Measurements from ENCODE around the gene WDR64.

The WDR64 gene

DNA sequence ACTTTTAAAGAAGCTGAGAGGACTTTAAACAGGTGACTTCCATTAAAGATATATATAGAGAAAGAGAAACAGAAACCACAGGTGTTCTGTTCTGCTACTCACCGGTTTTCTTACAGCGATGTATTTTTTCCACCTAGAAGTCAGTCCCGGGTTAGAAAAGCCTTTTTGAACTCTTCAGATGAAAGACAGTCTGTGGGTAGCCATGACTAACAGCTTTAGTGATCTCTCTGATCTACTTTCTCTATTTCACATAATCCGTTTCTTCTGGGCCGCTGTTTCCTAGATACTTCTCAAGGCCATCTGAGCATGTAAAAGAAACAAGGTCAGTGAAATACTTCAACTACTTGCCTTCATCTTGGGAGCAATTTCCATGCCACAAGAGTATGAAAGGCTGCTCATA lies 25.1 kb downstream of the WDR64 start:
- no peak overlapping the region for H3K4ac ChIP-seq (ENCODE audit: low read depth, low read length)
- DNase-seq: no peak
- no peaks in the 10 kb centered on the region for H3K36me3 ChIP-seq (ENCODE audit: control insufficient read depth in 1 of 2, insufficient read depth in 2 of 2, low read length in 2 of 2)
- H4K12ac ChIP-seq (ENCODE audit: low read depth, low read length): no peak overlapping the region
- no peak overlapping the region for H4K8ac ChIP-seq (ENCODE audit: low read depth, low read length)
- H3K27me3 ChIP-seq (ENCODE audit: insufficient read depth, low read length): no peaks in the 10 kb centered on the region
- WGBS (ENCODE audit: extremely low coverage, insufficient coverage, insufficient read length): no CpG with 5 or more reads among the region's 5 CpGs
- H2AK5ac ChIP-seq (ENCODE audit: low read length): no peak overlapping the region
- H3K18ac ChIP-seq (ENCODE audit: low read length): no peak overlapping the region
- H2BK5ac ChIP-seq (ENCODE audit: low read depth, low read length, poor library complexity): no peak overlapping the region
- H2BK12ac ChIP-seq (ENCODE audit: low read length): no peak overlapping the region
- no peaks in the 10 kb centered on the region for H3K9me3 ChIP-seq (ENCODE audit: insufficient read depth, low read depth, low read length)
- no peak overlapping the region for H2AFZ ChIP-seq (ENCODE audit: insufficient read depth, low read length, poor library complexity)
- no peak overlapping the region for H3K23ac ChIP-seq (ENCODE audit: low read length)
- no peak overlapping the region for H3K14ac ChIP-seq (ENCODE audit: low read length)
- no peak overlapping the region for H3K27ac ChIP-seq (ENCODE audit: low read depth, low read length)
- H3K79me1 ChIP-seq (ENCODE audit: low read length): no peaks in the 10 kb centered on the region
- H3K4me1 ChIP-seq (ENCODE audit: control insufficient read depth in 1 of 2, insufficient read depth in 2 of 2, low read length in 2 of 2): no peaks in the 10 kb centered on the region
- no peak overlapping the region for H2BK120ac ChIP-seq (ENCODE audit: insufficient read depth, low read length, poor library complexity)
- H3K4me3 ChIP-seq (ENCODE audit: low read depth, low read length): no peak overlapping the region
- H3K79me2 ChIP-seq (ENCODE audit: control insufficient read depth, insufficient read depth, low read length, poor library complexity): no peaks in the 10 kb centered on the region
- no peak overlapping the region for H4K91ac ChIP-seq (ENCODE audit: low read depth, low read length)
- no peak overlapping the region for H3K4me2 ChIP-seq (ENCODE audit: low read length)
- H3K9ac ChIP-seq (ENCODE audit: low read length): no peak overlapping the region

DNA sequence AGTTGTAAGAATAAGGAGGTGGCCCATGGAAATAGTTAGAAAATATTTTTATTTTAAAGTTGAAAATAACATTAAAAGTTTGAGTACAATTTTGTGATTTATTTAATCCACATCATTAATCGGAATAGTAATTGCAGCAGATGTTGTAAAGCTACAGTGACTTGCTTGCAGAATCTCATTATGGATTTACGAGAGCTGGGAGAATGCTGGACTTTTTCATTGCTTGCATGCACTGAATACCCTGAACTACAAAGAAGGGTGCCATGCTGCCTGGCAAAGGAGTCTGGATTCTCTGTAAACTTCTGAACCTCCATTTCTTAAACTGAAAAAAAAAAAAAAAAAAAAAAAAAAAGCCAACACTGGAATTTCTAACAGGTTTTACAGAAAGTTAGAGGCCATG lies 26.5 kb downstream of the WDR64 start:
- H3K18ac ChIP-seq (ENCODE audit: low read length): no peak overlapping the region
- no peak overlapping the region for H3K4me3 ChIP-seq (ENCODE audit: low read depth, low read length)
- no peak overlapping the region for H3K4me2 ChIP-seq (ENCODE audit: low read length)
- no peaks in the 10 kb centered on the region for H3K9me3 ChIP-seq (ENCODE audit: insufficient read depth, low read depth, low read length)
- no peak overlapping the region for H3K23ac ChIP-seq (ENCODE audit: low read length)
- H3K36me3 ChIP-seq (ENCODE audit: control insufficient read depth in 1 of 2, insufficient read depth in 2 of 2, low read length in 2 of 2): no peaks in the 10 kb centered on the region
- no peak overlapping the region for H4K91ac ChIP-seq (ENCODE audit: low read depth, low read length)
- H2BK120ac ChIP-seq (ENCODE audit: insufficient read depth, low read length, poor library complexity): no peak overlapping the region
- H3K4me1 ChIP-seq (ENCODE audit: control insufficient read depth in 1 of 2, insufficient read depth in 2 of 2, low read length in 2 of 2): no peaks in the 10 kb centered on the region
- no peak overlapping the region for H2BK5ac ChIP-seq (ENCODE audit: low read depth, low read length, poor library complexity)
- no peaks in the 10 kb centered on the region for H3K27me3 ChIP-seq (ENCODE audit: insufficient read depth, low read length)
- H3K9ac ChIP-seq (ENCODE audit: low read length): no peak overlapping the region
- no peak overlapping the region for H3K27ac ChIP-seq (ENCODE audit: low read depth, low read length)
- H4K12ac ChIP-seq (ENCODE audit: low read depth, low read length): no peak overlapping the region
- no peak overlapping the region for H2AFZ ChIP-seq (ENCODE audit: insufficient read depth, low read length, poor library complexity)
- no peak overlapping the region for H4K8ac ChIP-seq (ENCODE audit: low read depth, low read length)
- no CpG with 5 or more reads among the region's 2 CpGs for WGBS (ENCODE audit: extremely low coverage, insufficient coverage, insufficient read length)
- H2AK5ac ChIP-seq (ENCODE audit: low read length): no peak overlapping the region
- no peak overlapping the region for H3K14ac ChIP-seq (ENCODE audit: low read length)
- no peaks in the 10 kb centered on the region for H3K79me1 ChIP-seq (ENCODE audit: low read length)
- no peak overlapping the region for H2BK12ac ChIP-seq (ENCODE audit: low read length)
- no peak overlapping the region for H3K4ac ChIP-seq (ENCODE audit: low read depth, low read length)
- H3K79me2 ChIP-seq (ENCODE audit: control insufficient read depth, insufficient read depth, low read length, poor library complexity): no peaks in the 10 kb centered on the region
- no peak for DNase-seq

DNA sequence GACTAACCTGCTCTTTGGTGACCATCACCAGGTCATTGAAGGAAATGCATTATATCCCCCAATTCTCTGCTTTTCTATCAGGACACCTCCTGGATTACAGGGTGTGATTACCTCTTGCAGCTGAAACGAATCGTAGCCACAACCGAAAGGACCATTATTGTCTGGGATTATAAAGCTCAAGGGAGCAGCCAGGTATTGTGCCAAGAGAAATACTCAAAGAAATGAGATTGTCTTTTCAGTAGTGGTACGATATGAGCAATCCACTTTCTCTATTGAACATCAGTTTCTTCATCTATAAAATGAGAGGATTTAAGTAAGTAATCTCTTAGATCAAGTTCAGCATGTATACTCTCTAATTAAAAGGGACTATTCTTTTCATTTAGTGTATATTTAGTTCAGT lies 27.3 kb downstream of the WDR64 start:
- no peak overlapping the region for H3K9ac ChIP-seq (ENCODE audit: low read length)
- H2BK5ac ChIP-seq (ENCODE audit: low read depth, low read length, poor library complexity): no peak overlapping the region
- H3K4me2 ChIP-seq (ENCODE audit: low read length): no peak overlapping the region
- H3K9me3 ChIP-seq (ENCODE audit: insufficient read depth, low read depth, low read length): no peaks in the 10 kb centered on the region
- H2AFZ ChIP-seq (ENCODE audit: insufficient read depth, low read length, poor library complexity): no peak overlapping the region
- H3K79me1 ChIP-seq (ENCODE audit: low read length): no peaks in the 10 kb centered on the region
- no peak overlapping the region for H2BK120ac ChIP-seq (ENCODE audit: insufficient read depth, low read length, poor library complexity)
- no peak for DNase-seq
- H3K4me1 ChIP-seq (ENCODE audit: control insufficient read depth in 1 of 2, insufficient read depth in 2 of 2, low read length in 2 of 2): no peaks in the 10 kb centered on the region
- no peaks in the 10 kb centered on the region for H3K36me3 ChIP-seq (ENCODE audit: control insufficient read depth in 1 of 2, insufficient read depth in 2 of 2, low read length in 2 of 2)
- H4K8ac ChIP-seq (ENCODE audit: low read depth, low read length): no peak overlapping the region
- no peak overlapping the region for H3K27ac ChIP-seq (ENCODE audit: low read depth, low read length)
- no peaks in the 10 kb centered on the region for H3K79me2 ChIP-seq (ENCODE audit: control insufficient read depth, insufficient read depth, low read length, poor library complexity)
- H3K4me3 ChIP-seq (ENCODE audit: low read depth, low read length): no peak overlapping the region
- H3K23ac ChIP-seq (ENCODE audit: low read length): no peak overlapping the region
- H2AK5ac ChIP-seq (ENCODE audit: low read length): no peak overlapping the region
- H3K27me3 ChIP-seq (ENCODE audit: insufficient read depth, low read length): no peaks in the 10 kb centered on the region
- no peak overlapping the region for H4K12ac ChIP-seq (ENCODE audit: low read depth, low read length)
- H3K18ac ChIP-seq (ENCODE audit: low read length): no peak overlapping the region
- H3K14ac ChIP-seq (ENCODE audit: low read length): no peak overlapping the region
- H2BK12ac ChIP-seq (ENCODE audit: low read length): no peak overlapping the region
- WGBS (ENCODE audit: extremely low coverage, insufficient coverage, insufficient read length): no CpG with 5 or more reads among the region's 4 CpGs
- no peak overlapping the region for H3K4ac ChIP-seq (ENCODE audit: low read depth, low read length)
- no peak overlapping the region for H4K91ac ChIP-seq (ENCODE audit: low read depth, low read length)

DNA sequence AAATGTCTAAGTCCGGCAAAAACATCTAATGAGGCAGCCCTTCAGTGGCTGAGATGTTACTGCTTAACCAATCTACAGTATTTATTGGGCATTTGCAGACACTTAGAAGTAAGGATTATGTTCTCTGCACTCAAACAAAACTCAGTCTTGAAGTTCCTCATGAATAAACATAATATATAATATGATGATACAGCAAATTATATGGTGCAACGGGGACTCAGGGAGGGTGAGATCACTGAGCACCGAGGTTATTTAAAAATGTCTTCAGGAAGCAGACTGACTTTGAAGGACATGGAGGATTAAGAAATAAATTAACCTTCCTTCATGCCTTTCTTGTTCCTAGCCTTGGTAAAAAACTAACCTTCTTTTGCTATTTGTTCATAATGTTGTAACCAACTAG lies 27.9 kb downstream of the WDR64 start:
- no peak overlapping the region for H3K4me2 ChIP-seq (ENCODE audit: low read length)
- H3K27me3 ChIP-seq (ENCODE audit: insufficient read depth, low read length): no peaks in the 10 kb centered on the region
- H2AFZ ChIP-seq (ENCODE audit: insufficient read depth, low read length, poor library complexity): no peak overlapping the region
- H3K27ac ChIP-seq (ENCODE audit: low read depth, low read length): no peak overlapping the region
- H4K8ac ChIP-seq (ENCODE audit: low read depth, low read length): no peak overlapping the region
- H3K79me1 ChIP-seq (ENCODE audit: low read length): no peaks in the 10 kb centered on the region
- no peak overlapping the region for H2BK120ac ChIP-seq (ENCODE audit: insufficient read depth, low read length, poor library complexity)
- H3K4me1 ChIP-seq (ENCODE audit: control insufficient read depth in 1 of 2, insufficient read depth in 2 of 2, low read length in 2 of 2): no peaks in the 10 kb centered on the region
- no peak overlapping the region for H3K9ac ChIP-seq (ENCODE audit: low read length)
- no peaks in the 10 kb centered on the region for H3K9me3 ChIP-seq (ENCODE audit: insufficient read depth, low read depth, low read length)
- DNase-seq: no peak
- no peak overlapping the region for H2AK5ac ChIP-seq (ENCODE audit: low read length)
- H3K23ac ChIP-seq (ENCODE audit: low read length): no peak overlapping the region
- no peak overlapping the region for H3K4ac ChIP-seq (ENCODE audit: low read depth, low read length)
- no peaks in the 10 kb centered on the region for H3K36me3 ChIP-seq (ENCODE audit: control insufficient read depth in 1 of 2, insufficient read depth in 2 of 2, low read length in 2 of 2)
- H3K79me2 ChIP-seq (ENCODE audit: control insufficient read depth, insufficient read depth, low read length, poor library complexity): no peaks in the 10 kb centered on the region
- no CpG with 5 or more reads among the region's 3 CpGs for whole genome bisulfite sequencing (ENCODE audit: extremely low coverage, insufficient coverage, insufficient read length)
- no peak overlapping the region for H3K18ac ChIP-seq (ENCODE audit: low read length)
- H2BK5ac ChIP-seq (ENCODE audit: low read depth, low read length, poor library complexity): no peak overlapping the region
- no peak overlapping the region for H2BK12ac ChIP-seq (ENCODE audit: low read length)
- no peak overlapping the region for H3K14ac ChIP-seq (ENCODE audit: low read length)
- H3K4me3 ChIP-seq (ENCODE audit: low read depth, low read length): no peak overlapping the region
- H4K12ac ChIP-seq (ENCODE audit: low read depth, low read length): no peak overlapping the region
- H4K91ac ChIP-seq (ENCODE audit: low read depth, low read length): no peak overlapping the region

All from trophoblast cell (in vitro differentiated cells and primary cell).